Activated CD8-positive, alpha-beta memory T cell treated with anti-CD3 and anti-CD28 coated beads, Interleukin-2, amount 50 U/mL, for 1 hour (primary cell): ENCODE results near the gene DHX29.

Experiments
- DNase-seq: peaks from one replicate; pipeline ENCODE4 v3.0.0-alpha.2; 2020; ENCODE audit errors: extremely low read depth

The DHX29 gene

GRCh38 chr5:55316837-55317236, 9.3 kb upstream of the DHX29 start:
- DNase-seq: no peak

GRCh38 chr5:55316289-55316688, 8.8 kb upstream of the DHX29 start:
- no peak for DNase-seq

- no peak for DNase-seq
These were observed 6.5 kb upstream of the DHX29 start for GRCh38 chr5:55313870-55314617.

GRCh38 chr5:55308254-55308836, 851 bp upstream of the DHX29 start:
- DNase-seq: no peak

- DNase-seq: no peak
These were observed 682 bp downstream of the DHX29 start for GRCh38 chr5:55306641-55307382.

GRCh38 chr5:55305345-55305744, 2.1 kb downstream of the DHX29 start:
- no peak for DNase-seq

- no peak for DNase-seq
These were observed 2.9 kb downstream of the DHX29 start for GRCh38 chr5:55304584-55304983.

- no peak for DNase-seq
These were observed 4.2 kb downstream of the DHX29 start for GRCh38 chr5:55303238-55303690.

GRCh38 chr5:55300890-55301289, 6.6 kb downstream of the DHX29 start:
- DNase-seq: no peak

GRCh38 chr5:55294935-55295334, 12.6 kb downstream of the DHX29 start:
- no peak for DNase-seq

- no peak for DNase-seq
These were observed 16.5 kb downstream of the DHX29 start for GRCh38 chr5:55290991-55291390.

GRCh38 chr5:55289808-55290207, 17.7 kb downstream of the DHX29 start:
- no peak for DNase-seq

GRCh38 chr5:55286411-55286933, 21.0 kb downstream of the DHX29 start:
- DNase-seq: no peak

- DNase-seq: no peak
These were observed 28.7 kb downstream of the DHX29 start for GRCh38 chr5:55278778-55279177.

- no peak for DNase-seq
These were observed 30.7 kb downstream of the DHX29 start for GRCh38 chr5:55276771-55277170.

- DNase-seq: no peak
These were observed 49.2 kb downstream of the DHX29 start for GRCh38 chr5:55258339-55258738.

- no peak for DNase-seq
These were observed 52.7 kb downstream of the DHX29 start for GRCh38 chr5:55254802-55255201.

- no peak for DNase-seq
These were observed 57.4 kb downstream of the DHX29 start for GRCh38 chr5:55250064-55250463.

- no peak for DNase-seq
These were observed 65.7 kb downstream of the DHX29 start for GRCh38 chr5:55241746-55242145.

GRCh38 chr5:55236800-55237199, 70.7 kb downstream of the DHX29 start:
- DNase-seq: no peak

- no peak for DNase-seq
These were observed 73.3 kb downstream of the DHX29 start for GRCh38 chr5:55234121-55234700.
